Effector CD8-positive, alpha-beta T cell (primary cell): Measurements from ENCODE around the gene SULT4A1.
"Not testable (repeated sequence)": the region's sequence is repeated elsewhere in the genome, so short reads cannot be mapped to it uniquely, and the experiment has no call there.

Experiments
- DNase-seq: peaks from one replicate; lab custom pipeline; 2025; lab: John Stamatoyannopoulos, UW
- total RNA-seq, 4 experiments: gene quantifications; one replicate each; lab custom pipeline; 2026; lab: John Stamatoyannopoulos, UW

The SULT4A1 gene
- total RNA-seq: 0 to 0.36 (median 0) reads per million in 4 experiments

GRCh38 chr22:43862074-43862881 is at the start of gene SULT4A1:
SULT4A1 (minus strand) TSS chr22:43862513; CDS start chr22:43862382, 131 bp downstream.
- no peak for DNase-seq

- no peak for DNase-seq
Measured at GRCh38 chr22:43911351-43911750, 49.0 kb upstream of the SULT4A1 start.

GRCh38 chr22:43910178-43910695 is 47.9 kb upstream of the SULT4A1 start:
- DNase-seq: no peak

GRCh38 chr22:43909708-43910107 is 47.4 kb upstream of the SULT4A1 start:
- DNase-seq: no peak

- DNase-seq: no peak
Measured at GRCh38 chr22:43905681-43906080, 43.4 kb upstream of the SULT4A1 start.

GRCh38 chr22:43904412-43904811 is 42.1 kb upstream of the SULT4A1 start:
- DNase-seq: not testable (repeated sequence)

GRCh38 chr22:43903033-43903432 is 40.7 kb upstream of the SULT4A1 start:
- DNase-seq: not testable (repeated sequence)

- DNase-seq: no peak
Measured at GRCh38 chr22:43901976-43902643, 39.8 kb upstream of the SULT4A1 start.

- no peak for DNase-seq
Measured at GRCh38 chr22:43900206-43900605, 37.9 kb upstream of the SULT4A1 start.

GRCh38 chr22:43897751-43898261 is 35.5 kb upstream of the SULT4A1 start:
- DNase-seq: no peak

GRCh38 chr22:43895986-43896645 is 33.8 kb upstream of the SULT4A1 start:
- DNase-seq: no peak

GRCh38 chr22:43894122-43894521 is 31.8 kb upstream of the SULT4A1 start:
- no peak for DNase-seq

GRCh38 chr22:43893266-43893665 is 31.0 kb upstream of the SULT4A1 start:
- DNase-seq: no peak

GRCh38 chr22:43892183-43892894 is 30.0 kb upstream of the SULT4A1 start:
- no peak for DNase-seq

GRCh38 chr22:43891360-43892182 is 29.3 kb upstream of the SULT4A1 start, which contains the start of gene PNPLA5:
PNPLA5 (minus strand) TSS chr22:43892013; CDS start chr22:43891880, 133 bp downstream.
- no peak for DNase-seq

- no peak for DNase-seq
Measured at GRCh38 chr22:43890901-43891331, 28.6 kb upstream of the SULT4A1 start.

GRCh38 chr22:43889860-43890253 is 27.5 kb upstream of the SULT4A1 start:
- no peak for DNase-seq

GRCh38 chr22:43889201-43889859 is 27.0 kb upstream of the SULT4A1 start:
- DNase-seq: no peak

GRCh38 chr22:43888740-43889139 is 26.4 kb upstream of the SULT4A1 start:
- no peak for DNase-seq

GRCh38 chr22:43887391-43887790 is 25.1 kb upstream of the SULT4A1 start:
- no peak for DNase-seq
